HepG2 (cell line): ENCODE measurements around the gene BST1. TPM values are rescaled to one million over a fixed set of nuclear protein-coding genes. Genes with fewer than 3 reads are reported as not detected.

ENCODE experiments used
- AKAP8 ChIP-seq: sonication (generic); formaldehyde crosslinking; IDR thresholded peaks from 2 replicates; pipeline ENCODE4 v1.5.1; 2020; ENCODE audit warnings: mild to moderate bottlenecking, missing genetic modification reagents
- CAMTA2 ChIP-seq: sonication (generic); formaldehyde crosslinking; IDR thresholded peaks from 2 replicates; pipeline ENCODE4 v1.4.0; 2020; ENCODE audit warnings: mild to moderate bottlenecking, missing genetic modification reagents, borderline replicate concordance
- FOSL1 ChIP-seq: sonication (generic); formaldehyde crosslinking; IDR thresholded peaks from 2 replicates; pipeline ENCODE4 v1.9.0; 2021; ENCODE audit warnings: missing genetic modification reagents, borderline replicate concordance
- HIVEP1 ChIP-seq: sonication (generic); formaldehyde crosslinking; IDR thresholded peaks from 2 replicates; pipeline ENCODE4 v1.4.0; 2020; ENCODE audit warnings: mild to moderate bottlenecking, missing genetic modification reagents
- MED1 ChIP-seq: sonication (generic); formaldehyde crosslinking; IDR thresholded peaks from 2 replicates; pipeline ENCODE4 v1.4.0; 2020; ENCODE audit warnings: missing genetic modification reagents
- MIER3 ChIP-seq: IDR thresholded peaks from 2 replicates; pipeline ENCODE4 v1.6.1; 2016; ENCODE audit warnings: missing compliant biosample characterization, borderline replicate concordance
- PRPF4 ChIP-seq: fragments of 200-400 bp; formaldehyde crosslinking; IDR thresholded peaks from 2 replicates; pipeline ENCODE4 v1.6.1; 2016; ENCODE audit warnings: low read length, low read depth; ENCODE audit not compliant: poor library complexity, severe bottlenecking
- PTBP1 ChIP-seq: fragments of 200-400 bp; formaldehyde crosslinking; IDR thresholded peaks from 2 replicates; pipeline ENCODE4 v1.6.1; 2018; ENCODE audit warnings: low read length, low read depth; ENCODE audit not compliant: poor library complexity, severe bottlenecking
- RFXAP ChIP-seq: sonication (generic); formaldehyde crosslinking; IDR thresholded peaks from 2 replicates; pipeline ENCODE4 v1.4.0; 2020; ENCODE audit warnings: missing genetic modification reagents, borderline replicate concordance
- RORA ChIP-seq: sonication (generic); formaldehyde crosslinking; IDR thresholded peaks from 2 replicates; pipeline ENCODE4 v1.5.0; 2020; ENCODE audit warnings: mild to moderate bottlenecking, missing genetic modification reagents, moderate library complexity
- ZBTB7A ChIP-seq: sonication (generic); formaldehyde crosslinking; IDR thresholded peaks from 2 replicates; pipeline ENCODE4 v1.8.0; 2022; ENCODE audit warnings: mild to moderate bottlenecking, missing genetic modification reagents
- ZNF235 ChIP-seq: sonication (generic); formaldehyde crosslinking; IDR thresholded peaks from 2 replicates; pipeline ENCODE4 v1.8.1; 2023; ENCODE audit warnings: mild to moderate bottlenecking, missing genetic modification reagents, borderline replicate concordance
- ZNF326 ChIP-seq: sonication (generic); formaldehyde crosslinking; IDR thresholded peaks from 2 replicates; pipeline ENCODE4 v1.4.0; 2020; ENCODE audit warnings: missing genetic modification reagents, borderline replicate concordance
- ZNF460 ChIP-seq: sonication (generic); formaldehyde crosslinking; IDR thresholded peaks from 2 replicates; pipeline ENCODE4 v1.5.1; 2020; ENCODE audit warnings: missing genetic modification reagents, mild to moderate bottlenecking, borderline replicate concordance
- ZNF615 ChIP-seq: sonication (generic); formaldehyde crosslinking; IDR thresholded peaks from 2 replicates; pipeline ENCODE4 v1.5.0; 2020; ENCODE audit warnings: mild to moderate bottlenecking, missing genetic modification reagents, borderline replicate concordance
- ZNF891 ChIP-seq: sonication (generic); formaldehyde crosslinking; IDR thresholded peaks from 2 replicates; pipeline ENCODE4 v1.5.0; 2020; ENCODE audit warnings: mild to moderate bottlenecking, missing genetic modification reagents
- polyA plus RNA-seq, 8 experiments: library from polyadenylated mRNA; depleted of rRNA in 3 of 8; stranded (reverse) in 7 of 8; unstranded in 1 of 8; fragments of >200 nt; fragmentation: Illumina TruSeq in 4 of 8; extraction: Trizol in 4 of 8; gene quantifications; 2 replicates each; pipeline versions ENCODE4 v1.2.1 to v1.2.3, GENCODE V29; 2011 to 2016; ENCODE audit warnings: low read depth in 4 of 8, missing spikeins in 1 of 8, mixed read lengths in 1 of 8; ENCODE audit not compliant: insufficient read depth in 1 of 8
- total RNA-seq, 5 experiments: library from RNA; depleted of rRNA; stranded (reverse); fragments of >200 nt; fragmentation: Illumina TruSeq; extraction: Trizol; gene quantifications; 2 replicates each; pipeline ENCODE4 v1.2.3, GENCODE V29; 2016; ENCODE audit warnings: low read depth in 1 of 5
- TF ChIP-seq, protein P1 (sequence below): sonication (generic); formaldehyde crosslinking; IDR thresholded peaks from 2 replicates; pipeline ENCODE4 v1.5.1; 2020; ENCODE audit warnings: mild to moderate bottlenecking, missing genetic modification reagents, moderate library complexity
- TF ChIP-seq, protein P2 (sequence below): sonication (generic); formaldehyde crosslinking; IDR thresholded peaks from 2 replicates; pipeline ENCODE4 v1.8.0; 2022; ENCODE audit warnings: missing genetic modification reagents, mild to moderate bottlenecking, borderline replicate concordance
- TF ChIP-seq, protein P3 (sequence below): sonication (generic); formaldehyde crosslinking; conservative IDR thresholded peaks from 2 replicates; pipeline ENCODE4 v1.8.0; 2022; ENCODE audit warnings: low read depth, missing genetic modification reagents

BST1 gene
- total and polyA plus RNA-seq, 2 of the 13 experiments (the other 11 are each of a cell fraction or from before 2014, with no cell fraction given), result 0.09 to 0.49 TPM

DNA sequence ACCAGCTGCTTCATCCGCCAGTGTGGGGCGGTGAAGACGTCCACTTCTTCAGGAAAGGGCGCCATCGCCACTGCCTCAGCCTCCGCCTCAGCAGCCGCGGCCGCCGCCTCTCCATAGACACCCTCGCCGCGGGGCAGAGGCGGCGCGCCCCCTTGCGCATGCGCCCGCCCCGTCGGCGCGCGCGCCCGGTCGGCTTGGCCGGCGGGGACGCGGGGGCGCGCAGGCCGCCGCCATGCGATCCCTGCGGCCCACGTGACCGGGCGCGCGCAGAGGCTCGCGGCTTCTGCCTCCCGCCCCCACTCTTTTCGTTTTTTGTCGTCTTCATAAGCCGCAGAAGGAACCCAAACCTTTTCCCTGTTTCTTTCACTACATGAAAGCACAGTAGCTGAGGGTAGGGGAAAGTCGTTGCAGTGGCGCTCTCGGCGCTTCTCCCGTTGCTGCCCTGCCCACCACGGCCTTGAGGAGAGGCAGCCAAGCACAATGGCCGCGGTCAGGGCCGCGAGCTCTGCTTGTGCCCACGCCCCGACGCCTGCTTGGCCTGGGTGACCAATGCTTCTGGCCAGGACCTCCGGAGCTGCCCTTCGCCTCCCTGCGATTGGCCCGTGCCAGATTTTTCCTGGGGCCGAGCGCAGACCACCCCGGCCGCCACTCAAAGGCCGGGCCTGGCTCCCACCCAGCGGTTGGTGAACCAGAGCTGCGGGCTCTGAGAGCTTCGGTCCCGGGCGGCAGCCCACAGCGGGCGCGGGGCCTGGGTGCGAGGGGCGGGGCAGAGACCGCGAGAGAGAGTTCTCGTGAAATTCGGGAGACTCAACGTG lies 47.4 kb upstream of the BST1 start, which contains the start of gene FBXL5 (continued):
- TF ChIP-seq PTBP1, result no peak
- TF ChIP-seq ZNF891 (CRISPR knock-in tag), result no peak
- no peak for TF ChIP-seq PRPF4
- TF ChIP-seq, protein P1, sequence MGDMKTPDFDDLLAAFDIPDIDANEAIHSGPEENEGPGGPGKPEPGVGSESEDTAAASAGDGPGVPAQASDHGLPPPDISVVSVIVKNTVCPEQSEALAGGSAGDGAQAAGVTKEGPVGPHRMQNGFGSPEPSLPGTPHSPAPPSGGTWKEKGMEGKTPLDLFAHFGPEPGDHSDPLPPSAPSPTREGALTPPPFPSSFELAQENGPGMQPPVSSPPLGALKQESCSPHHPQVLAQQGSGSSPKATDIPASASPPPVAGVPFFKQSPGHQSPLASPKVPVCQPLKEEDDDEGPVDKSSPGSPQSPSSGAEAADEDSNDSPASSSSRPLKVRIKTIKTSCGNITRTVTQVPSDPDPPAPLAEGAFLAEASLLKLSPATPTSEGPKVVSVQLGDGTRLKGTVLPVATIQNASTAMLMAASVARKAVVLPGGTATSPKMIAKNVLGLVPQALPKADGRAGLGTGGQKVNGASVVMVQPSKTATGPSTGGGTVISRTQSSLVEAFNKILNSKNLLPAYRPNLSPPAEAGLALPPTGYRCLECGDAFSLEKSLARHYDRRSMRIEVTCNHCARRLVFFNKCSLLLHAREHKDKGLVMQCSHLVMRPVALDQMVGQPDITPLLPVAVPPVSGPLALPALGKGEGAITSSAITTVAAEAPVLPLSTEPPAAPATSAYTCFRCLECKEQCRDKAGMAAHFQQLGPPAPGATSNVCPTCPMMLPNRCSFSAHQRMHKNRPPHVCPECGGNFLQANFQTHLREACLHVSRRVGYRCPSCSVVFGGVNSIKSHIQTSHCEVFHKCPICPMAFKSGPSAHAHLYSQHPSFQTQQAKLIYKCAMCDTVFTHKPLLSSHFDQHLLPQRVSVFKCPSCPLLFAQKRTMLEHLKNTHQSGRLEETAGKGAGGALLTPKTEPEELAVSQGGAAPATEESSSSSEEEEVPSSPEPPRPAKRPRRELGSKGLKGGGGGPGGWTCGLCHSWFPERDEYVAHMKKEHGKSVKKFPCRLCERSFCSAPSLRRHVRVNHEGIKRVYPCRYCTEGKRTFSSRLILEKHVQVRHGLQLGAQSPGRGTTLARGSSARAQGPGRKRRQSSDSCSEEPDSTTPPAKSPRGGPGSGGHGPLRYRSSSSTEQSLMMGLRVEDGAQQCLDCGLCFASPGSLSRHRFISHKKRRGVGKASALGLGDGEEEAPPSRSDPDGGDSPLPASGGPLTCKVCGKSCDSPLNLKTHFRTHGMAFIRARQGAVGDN, result peak; percentile 98
- no peak for TF ChIP-seq FOSL1 (CRISPR knock-in tag)
- TF ChIP-seq MED1, result peak; percentile 66; the same call in 1 of the 2 replicates
- TF ChIP-seq, protein P2, sequence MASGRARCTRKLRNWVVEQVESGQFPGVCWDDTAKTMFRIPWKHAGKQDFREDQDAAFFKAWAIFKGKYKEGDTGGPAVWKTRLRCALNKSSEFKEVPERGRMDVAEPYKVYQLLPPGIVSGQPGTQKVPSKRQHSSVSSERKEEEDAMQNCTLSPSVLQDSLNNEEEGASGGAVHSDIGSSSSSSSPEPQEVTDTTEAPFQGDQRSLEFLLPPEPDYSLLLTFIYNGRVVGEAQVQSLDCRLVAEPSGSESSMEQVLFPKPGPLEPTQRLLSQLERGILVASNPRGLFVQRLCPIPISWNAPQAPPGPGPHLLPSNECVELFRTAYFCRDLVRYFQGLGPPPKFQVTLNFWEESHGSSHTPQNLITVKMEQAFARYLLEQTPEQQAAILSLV (CRISPR knock-in tag), result peak; percentile 30; the same call in 1 of the 2 replicates
- no peak for TF ChIP-seq ZNF326
- no peak for TF ChIP-seq RORA (CRISPR knock-in tag)
- TF ChIP-seq ZNF460 (CRISPR knock-in tag), result no peak
- TF ChIP-seq AKAP8 (CRISPR knock-in tag), result no peak
- 0 out of 2 replicates have a peak, but pooled peaks have one; percentile 17 for TF ChIP-seq ZBTB7A (CRISPR knock-in tag)
- TF ChIP-seq HIVEP1, result peak; percentile 75
- peak; percentile 85; the same call in 1 of the 2 replicates for TF ChIP-seq CAMTA2 (CRISPR knock-in tag)
- no peak for TF ChIP-seq MIER3
- peak; percentile 85 for TF ChIP-seq ZNF235 (CRISPR knock-in tag)
- TF ChIP-seq ZNF615, result no peak
- TF ChIP-seq, protein P3, sequence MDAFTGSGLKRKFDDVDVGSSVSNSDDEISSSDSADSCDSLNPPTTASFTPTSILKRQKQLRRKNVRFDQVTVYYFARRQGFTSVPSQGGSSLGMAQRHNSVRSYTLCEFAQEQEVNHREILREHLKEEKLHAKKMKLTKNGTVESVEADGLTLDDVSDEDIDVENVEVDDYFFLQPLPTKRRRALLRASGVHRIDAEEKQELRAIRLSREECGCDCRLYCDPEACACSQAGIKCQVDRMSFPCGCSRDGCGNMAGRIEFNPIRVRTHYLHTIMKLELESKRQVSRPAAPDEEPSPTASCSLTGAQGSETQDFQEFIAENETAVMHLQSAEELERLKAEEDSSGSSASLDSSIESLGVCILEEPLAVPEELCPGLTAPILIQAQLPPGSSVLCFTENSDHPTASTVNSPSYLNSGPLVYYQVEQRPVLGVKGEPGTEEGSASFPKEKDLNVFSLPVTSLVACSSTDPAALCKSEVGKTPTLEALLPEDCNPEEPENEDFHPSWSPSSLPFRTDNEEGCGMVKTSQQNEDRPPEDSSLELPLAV (CRISPR knock-in tag), result no peak
- TF ChIP-seq RFXAP (CRISPR knock-in tag), result no peak; the same call in 1 of the 2 replicates
